GM18517 (cell line): ENCODE measurements around the gene PTPN22.

Experiments used
- ATAC-seq: cut with Tn5 transposase; IDR thresholded peaks from one replicate; pipeline ENCODE4 v1.9.1; 2021; ENCODE audit warnings: mild to moderate bottlenecking, moderate library complexity; ENCODE audit not compliant: unreplicated experiment

Gene PTPN22

DNA sequence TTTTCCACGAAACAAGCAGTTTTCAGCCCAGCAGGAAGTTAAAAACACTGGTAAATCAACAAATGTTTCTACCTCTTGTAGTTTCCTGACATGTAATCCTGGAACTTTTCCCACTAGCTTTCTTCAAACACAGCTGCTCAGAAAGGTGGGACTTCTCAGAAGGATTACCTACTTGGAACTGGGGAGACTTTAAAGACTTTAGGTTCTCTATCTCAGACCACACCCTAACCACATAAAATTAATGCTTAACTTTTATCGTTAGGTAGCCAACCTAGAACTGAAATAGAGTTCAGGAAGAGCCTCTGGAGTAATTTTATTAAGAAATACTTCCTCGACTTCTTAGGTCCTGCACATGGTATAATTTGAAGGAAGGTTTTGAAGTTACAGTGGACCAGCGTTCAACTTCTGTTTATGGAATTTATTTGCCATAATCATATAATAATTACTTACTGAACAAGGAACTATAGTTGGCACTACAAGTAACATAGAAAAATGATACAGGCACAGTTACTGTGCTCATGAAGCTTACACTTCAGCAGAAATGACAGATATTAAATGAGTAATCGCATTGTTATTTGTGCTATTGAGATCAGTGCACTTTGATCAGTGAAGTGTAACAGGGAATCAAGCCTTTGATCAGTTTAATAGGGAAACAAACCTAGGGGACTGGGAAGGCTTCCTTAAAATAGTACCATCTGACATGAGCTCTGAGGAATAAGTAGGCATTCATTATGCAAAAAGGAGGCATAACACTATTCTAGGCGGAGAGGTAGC lies 16.1 kb upstream of the PTPN22 start, which contains the start of gene BCL2L15:
BCL2L15 (minus strand) TSS at position 180 of the 774 bp plus-strand sequence. CDS start 206 bp downstream, outside the sequence.
- ATAC-seq, result no peak

DNA sequence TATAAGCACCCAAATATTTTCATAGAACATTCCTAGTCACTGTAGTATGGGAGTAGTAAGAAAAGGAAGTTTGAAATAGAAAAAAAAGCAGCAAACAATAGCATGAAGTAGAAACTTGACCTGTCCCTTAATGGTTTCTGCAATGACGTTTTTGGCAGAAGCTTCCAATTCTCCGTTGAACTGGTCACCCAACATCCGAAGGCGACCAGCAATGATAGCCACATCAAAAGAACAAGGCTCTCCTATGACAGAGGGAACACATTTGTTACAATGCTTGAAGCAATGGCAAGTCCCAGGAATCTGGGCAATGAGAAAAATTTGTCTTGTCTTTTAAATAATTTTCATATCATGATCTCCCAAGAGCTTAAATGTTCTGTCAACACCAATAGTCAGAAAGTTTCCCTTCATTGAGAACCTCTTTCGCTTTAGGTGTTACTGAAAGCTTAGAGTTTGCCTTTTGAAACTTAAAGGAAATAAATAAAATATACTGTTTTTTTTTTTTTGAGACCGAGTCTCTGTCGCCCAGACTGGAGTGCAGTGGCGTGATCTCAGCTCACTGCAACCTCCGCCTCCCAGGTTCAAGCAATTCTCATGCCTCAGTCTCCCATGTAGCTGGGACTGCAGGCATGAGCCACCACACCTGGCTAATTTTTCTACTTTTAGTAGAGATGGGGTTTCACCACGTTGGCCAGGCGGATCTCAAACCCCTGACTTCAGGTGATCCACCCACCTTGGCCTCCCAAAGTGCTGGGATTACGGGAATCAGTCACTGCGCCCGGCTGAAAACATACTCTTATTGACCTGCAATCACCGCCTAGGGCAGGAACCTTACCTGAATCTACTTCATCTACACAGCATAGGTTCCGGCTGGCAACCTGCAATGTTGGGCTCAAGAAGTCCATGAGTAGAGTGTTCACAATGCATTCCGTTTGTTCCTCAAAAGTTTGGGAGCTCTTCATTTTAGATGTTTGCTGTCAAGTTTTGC lies 15.2 kb upstream of the PTPN22 start:
- no peak for ATAC-seq

DNA sequence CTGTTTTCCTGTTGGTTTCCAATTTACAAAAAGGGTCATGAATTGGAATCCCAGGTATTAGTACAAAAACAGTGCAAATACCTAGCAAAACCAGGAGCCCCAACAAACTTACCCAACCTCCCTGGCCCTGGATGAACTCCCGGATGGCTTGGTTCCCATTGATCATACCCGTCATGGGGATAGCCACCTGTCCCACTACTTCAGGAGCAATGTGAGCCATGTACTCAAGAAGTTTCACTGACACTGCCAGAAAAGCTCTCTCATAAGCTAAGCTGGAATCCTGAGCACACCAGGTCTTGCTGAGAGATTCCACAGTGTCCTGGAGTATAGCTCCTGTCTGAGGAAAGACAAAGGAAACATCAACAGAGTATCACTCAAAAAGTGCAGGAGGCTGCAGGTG lies 10.1 kb upstream of the PTPN22 start:
- ATAC-seq, result no peak

DNA sequence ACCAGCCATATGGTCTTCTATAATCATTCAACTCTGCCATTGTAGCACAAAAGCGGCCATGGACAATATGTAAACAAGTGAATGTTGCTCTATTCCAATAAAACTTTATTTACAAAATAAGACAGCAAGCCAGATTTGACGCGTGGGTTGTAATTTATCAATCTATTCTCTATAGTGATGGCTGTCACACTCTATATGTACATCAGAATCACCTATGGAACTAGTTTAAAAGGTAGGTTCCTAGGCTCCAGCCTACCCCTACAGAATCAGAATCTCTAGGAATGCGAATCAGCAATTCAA lies 8.2 kb upstream of the PTPN22 start:
- ATAC-seq, result no peak

DNA sequence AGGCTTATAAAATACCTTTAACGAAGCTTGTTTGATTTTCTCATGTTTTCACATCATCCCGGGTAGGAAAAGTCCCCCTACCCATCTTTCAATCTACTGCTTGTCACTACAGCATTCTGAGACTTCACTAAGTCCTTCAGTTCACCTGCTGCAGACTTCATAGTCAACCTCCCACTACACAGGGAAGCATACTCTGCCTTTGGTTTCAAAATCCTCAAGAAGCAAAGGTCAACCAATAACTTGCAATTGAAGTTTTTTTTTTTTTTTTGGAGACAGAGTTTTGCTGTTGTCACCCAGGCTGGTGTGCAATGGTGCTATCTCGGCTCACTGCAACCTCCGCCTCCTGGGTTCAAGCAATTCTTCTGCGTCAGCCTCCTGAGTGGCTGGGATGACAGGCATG lies 4.7 kb upstream of the PTPN22 start:
- ATAC-seq, result no peak

DNA sequence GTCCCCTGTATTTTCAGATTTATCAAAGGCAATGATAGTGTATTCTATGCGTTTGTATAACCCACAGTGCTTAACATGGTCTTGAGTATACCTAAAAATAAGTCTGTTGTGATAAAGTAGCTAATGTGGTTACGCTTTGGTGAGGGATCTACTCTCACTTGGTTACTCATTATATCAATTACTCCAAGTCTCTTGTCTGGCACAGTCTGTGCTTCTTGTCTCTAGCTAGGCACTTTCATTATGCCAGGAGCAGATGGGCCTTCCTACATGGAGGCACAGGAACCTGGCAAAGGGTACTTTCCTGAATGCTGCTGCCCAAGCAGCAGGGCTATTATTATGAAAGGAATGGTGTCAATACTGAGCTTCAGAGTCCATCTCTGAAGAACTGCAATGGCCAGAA lies 4.2 kb upstream of the PTPN22 start:
- peak; percentile 44 for ATAC-seq

DNA sequence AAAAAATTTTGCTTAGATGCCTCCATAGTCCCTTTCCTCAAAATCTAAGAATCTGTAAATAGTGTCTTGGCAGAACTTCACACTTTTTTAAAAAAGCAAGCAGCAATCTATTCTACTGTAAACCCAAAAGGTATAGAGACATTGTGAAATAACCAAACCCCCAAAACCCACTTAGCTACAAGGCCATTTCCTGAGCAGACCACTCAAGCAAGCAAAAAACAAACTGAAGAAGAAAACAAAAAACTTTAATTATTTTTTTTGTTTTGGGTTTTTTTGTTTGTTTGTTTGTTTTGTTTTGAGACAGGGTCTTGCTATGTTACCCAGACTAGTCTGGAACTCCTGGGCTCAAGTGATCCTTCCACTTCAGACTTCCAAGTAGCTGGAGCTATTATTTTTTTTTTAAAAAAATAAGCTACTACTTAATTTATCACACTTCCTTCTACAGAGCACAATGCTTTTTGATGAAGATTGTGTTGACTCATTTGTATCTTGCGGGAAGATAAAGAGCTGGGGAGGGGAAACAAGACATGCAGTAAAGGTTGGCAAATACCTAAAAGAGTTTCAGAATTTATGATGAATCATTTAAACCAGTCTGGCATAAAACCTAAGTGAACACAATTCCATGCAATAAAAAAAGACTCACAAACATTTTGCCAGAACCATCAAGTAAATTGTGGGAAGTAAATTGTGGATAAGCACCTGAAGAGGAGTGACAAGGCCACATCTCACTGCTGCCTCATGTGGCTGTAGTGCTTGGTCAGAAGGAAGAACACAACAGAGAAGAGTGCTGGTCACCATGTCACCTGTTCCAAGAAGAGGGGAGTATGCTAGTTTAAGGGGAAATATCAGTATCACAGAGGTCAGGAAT lies 2.7 kb upstream of the PTPN22 start:
- no peak for ATAC-seq

DNA sequence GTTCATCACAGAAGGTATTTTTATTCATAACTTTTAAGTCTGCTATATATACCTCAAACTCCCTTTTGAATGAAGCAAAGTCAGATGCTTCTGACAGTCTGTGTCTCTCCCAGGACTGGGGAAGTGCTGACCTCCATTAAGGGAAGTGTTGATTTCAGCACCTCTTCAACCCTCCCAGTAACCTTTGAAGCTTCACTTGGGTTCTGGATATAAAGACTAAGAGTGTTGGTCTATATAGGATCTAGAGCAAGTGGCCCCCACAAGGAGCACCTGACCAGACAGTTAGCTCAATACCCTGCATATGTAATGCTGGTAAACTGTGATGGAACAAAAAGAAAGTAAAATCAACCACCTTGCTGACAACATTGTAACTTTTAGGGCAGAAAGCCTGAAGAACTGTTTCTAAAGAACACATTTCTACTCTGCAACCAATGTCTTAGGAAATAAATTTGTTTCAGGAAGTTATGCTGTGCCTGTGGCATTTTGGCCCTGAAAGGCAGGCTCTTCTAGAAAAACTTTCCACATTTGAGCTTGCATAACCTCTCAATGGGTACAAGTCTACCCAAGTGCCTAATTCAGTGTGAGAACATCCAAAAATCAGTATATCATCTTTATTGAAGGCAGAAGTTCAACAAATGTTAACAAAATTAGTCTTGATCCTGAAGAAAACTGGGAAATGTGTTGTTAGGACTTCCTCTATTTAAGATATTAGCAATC lies 865 bp upstream of the PTPN22 start:
- no peak for ATAC-seq

DNA sequence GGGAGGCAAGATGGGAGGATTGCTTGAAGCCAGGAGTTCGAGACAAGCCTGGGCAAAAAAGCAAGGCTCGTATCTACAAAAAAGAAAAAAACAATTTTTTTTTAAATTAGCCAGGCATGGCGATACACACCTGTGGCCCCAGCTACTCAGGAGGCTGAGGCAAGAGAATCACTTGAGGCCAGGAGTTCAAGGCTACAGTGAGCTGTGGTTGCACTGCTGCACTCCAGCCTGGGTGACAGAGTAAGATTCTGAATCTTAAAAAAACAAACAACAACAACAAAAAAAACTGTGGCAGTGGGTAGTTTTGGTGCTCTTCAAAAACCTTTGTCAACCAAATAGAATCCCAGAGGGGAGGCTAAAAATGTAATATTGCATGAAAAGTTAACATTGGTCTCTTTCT lies 734 bp downstream of the PTPN22 start:
- no peak for ATAC-seq

DNA sequence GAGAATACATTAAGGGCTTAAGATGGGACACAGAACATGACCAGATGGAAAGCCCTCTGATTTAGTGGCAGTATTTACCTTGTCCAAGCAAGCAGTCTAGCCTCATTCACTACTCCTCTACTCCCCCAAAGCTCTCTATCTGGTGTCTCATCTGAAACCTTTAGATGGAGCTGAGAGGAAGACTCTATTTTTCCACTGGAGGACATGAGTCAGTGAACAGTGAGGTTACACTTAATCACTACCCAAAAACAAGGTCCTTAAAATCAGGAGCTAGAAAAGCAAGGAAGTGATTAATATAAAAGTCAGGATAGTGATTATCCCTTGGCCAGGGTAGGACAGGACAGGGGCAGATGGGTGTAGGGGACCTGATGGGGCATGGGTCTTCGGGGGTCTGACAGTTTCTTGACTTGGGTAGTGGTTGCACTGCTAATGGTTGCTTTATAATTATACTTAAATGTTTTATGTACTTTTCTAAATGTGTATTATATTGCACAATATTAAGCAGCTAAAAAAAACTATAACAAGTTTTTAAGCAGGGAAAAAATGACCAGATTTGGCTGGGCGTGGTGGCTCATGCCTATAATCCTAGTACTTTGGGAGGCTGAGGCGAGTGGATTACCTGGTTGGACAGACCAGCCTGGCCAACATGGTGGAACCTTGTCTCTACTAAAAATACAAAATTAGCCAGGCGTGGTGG lies 3.0 kb downstream of the PTPN22 start:
- ATAC-seq, result no peak

DNA sequence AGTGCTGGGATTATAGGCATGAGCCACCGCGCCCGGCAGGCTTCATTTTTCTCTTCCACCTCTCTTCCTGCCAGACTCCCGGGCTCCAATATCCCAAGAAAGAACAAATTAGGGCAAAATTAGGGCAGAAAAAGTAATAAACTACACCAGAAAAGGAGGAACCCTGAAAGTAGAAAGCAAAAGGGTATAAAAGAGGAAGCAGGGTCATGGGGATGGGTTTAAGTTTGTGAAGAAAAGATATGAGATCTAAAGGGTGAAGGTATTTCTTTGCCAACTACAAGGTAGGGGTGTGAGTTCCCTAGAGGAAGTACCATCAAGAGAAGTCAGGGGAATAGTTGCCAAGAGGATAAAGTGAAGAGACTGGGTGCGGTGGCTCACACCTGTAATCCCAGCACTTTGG lies 9.9 kb downstream of the PTPN22 start:
- ATAC-seq, result no peak

DNA sequence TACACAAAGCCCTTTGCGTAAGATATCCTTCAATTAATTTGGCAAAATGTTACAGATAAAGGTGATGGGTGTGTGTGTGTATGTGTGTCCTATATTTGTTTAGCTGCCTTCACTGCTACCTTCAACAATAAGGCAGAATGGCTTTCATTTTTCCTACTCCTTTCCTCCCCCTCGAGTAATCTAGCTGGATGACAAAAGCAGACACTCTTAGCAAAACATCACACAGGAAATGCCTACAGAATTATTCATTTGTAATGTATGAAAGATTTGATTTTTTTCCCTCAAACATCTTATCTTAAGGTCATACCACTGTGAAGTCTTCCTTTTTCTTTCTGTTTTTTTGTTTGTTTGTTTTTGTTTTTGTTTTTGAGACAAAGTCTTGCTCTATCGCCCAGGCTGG lies 10.6 kb downstream of the PTPN22 start:
- ATAC-seq, result no peak

DNA sequence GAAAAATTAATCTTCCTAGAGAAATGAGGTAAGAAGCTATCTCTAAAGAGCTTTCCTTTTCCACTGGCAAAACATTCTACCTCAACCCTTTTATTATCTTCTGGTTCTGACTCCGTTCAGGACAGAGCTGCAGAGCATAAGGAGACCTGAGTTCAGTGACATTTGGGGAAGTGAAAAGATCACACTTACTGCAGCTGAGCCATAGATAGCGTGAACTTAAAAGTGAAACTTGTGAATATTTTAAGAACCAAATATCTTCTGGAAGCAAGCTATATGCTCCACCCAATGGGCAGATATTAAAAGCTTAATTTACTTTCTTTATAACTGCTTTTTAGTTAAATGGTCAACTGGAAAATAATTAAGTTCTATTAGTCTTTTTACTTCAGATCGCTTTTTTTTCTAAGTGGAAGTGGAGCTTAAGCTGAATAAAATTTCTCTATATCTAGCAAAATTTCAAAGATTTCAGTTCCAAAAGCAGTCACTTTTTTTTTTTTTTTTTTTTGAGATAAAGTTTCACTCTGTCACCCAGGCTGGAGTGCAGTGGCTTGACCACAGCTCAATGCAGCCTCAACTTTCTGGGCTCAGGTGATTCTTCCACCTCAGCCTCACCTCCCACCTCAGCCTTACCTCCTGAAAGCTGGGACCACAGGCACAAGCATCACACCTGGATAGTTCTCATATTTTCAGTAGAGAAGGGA lies 11.9 kb downstream of the PTPN22 start:
- ATAC-seq, result peak; percentile 88

DNA sequence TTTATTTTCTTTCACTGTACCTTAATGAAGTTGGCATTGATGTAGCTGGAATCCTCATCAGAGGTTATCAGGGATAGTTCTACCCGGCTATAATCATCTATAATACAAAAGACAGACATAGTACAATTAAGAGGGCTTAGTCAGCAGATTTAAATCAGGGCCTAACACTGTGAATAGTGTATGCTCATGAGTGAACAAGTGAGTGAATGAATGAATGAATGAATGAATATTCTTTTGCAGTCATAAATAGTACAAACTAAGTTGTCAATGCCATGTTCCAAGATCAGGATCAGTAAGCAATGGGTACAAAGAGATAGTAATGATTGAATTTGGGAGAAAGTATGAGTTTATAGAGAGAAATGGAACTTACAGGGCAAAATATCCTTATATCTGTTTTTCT lies 12.5 kb downstream of the PTPN22 start:
- ATAC-seq, result no peak

DNA sequence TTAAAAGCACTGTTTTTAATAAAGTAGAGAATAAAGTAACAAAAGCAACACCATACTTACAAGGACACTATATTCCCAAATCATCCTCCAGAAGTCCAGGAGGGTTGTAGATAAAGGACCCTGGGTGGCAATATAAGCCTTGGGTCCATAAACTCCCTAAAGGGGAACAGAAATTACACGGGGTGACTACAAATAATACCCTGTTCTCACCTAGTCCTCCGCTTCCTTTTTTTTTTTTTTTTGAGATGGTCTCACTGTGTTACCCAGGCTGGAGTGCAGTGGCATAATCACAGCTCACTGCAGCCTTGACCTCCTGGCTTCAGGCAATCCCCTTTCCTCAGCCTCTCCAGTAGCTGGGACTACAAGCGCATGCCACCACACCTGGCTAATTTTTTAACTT lies 13.1 kb downstream of the PTPN22 start:
- no peak for ATAC-seq

DNA sequence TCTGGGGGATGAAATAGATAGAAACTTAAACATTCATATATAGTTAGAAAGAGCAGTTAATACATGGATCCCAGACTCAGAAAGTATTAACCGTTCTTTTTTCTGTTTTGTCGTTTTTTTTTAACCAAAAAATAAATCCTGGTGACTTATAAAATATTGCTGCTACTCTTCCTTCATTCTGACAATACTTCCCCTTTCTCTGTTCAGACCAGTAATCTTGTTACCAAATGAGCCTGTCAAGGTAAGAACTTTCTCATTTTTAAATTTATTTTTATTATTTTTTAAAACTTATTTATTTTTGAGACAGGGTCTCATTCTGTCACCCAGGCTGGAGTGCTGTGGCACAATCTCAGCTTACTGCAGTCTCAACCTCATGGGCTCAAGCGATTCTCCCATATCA lies 13.7 kb downstream of the PTPN22 start:
- no peak for ATAC-seq

DNA sequence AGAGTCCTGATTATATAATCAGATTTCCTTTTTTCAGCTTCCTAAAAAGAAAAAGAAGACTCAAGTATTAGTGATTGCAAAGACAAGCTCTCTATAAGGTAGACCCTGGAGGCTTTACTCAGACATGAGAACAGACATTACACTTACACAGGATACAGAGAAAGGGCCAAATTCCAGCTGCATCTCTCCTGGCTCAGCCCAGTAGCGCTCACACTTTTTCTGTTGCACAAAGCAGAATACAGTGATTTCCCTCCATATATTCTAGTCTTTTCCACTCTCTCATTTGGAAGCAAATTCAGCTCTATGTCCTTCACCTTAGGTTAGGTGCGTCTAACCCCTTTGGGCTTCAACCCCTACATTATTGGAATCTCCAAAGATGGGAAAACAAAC lies 15.1 kb downstream of the PTPN22 start:
- no peak for ATAC-seq

DNA sequence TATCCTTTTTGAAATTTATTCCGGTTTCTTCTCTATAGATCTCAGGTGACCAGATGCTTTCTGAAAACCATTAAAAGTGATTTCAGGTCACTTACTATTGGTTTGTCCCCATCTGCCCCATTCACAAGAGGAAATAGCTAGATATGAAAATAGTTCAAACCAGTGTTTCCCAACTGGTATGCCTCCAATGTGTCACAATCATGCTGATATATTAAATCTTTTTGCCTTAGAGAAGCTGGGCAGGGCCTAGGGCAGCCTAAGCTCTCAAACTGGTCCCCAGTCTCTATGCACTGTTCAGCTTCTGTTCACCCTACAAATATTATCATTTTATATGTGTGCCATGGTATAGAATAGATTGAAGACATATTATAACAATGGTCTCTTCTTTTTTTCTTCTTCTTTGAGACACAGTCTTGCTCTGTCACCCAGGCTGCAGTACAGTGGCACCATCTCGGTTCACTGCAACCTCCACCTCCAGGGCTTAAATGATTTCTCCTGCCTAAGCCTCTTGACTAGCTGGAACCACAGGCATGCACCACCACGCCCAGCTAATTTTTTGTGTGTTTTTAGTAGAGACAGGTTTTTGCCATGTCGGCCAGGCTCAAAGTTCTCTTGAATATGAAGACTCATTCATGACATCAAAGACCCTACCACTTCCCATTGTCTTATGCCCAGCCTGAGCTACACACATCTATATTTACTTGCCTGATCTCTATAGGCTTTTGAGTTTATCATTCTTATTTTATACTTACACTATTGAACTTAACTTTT lies 15.7 kb downstream of the PTPN22 start:
- no peak for ATAC-seq

DNA sequence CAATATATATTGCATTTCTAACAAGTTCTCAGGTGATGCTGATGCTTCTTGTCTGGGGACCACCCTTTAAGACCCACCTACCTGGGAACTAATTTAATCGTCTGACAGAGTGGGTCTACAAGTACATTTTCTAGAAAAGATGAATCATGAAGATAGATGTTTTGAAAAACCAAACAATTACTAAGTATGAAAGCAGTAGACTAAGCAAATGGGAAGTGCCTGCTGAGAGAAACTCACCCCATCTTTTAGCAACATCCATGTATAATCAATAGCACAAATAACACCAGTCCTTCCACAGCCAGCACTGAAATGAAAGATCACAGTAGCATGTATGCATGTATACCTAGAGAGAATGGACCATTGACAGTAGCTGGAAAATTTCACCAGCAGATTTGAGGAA lies 17.3 kb downstream of the PTPN22 start:
- no peak for ATAC-seq
